ENCODE results near the gene ITGA7. TPM values are rescaled to one million over a fixed set of nuclear protein-coding genes. Genes with fewer than 3 reads are reported as not detected.

Gene ITGA7, protein sequence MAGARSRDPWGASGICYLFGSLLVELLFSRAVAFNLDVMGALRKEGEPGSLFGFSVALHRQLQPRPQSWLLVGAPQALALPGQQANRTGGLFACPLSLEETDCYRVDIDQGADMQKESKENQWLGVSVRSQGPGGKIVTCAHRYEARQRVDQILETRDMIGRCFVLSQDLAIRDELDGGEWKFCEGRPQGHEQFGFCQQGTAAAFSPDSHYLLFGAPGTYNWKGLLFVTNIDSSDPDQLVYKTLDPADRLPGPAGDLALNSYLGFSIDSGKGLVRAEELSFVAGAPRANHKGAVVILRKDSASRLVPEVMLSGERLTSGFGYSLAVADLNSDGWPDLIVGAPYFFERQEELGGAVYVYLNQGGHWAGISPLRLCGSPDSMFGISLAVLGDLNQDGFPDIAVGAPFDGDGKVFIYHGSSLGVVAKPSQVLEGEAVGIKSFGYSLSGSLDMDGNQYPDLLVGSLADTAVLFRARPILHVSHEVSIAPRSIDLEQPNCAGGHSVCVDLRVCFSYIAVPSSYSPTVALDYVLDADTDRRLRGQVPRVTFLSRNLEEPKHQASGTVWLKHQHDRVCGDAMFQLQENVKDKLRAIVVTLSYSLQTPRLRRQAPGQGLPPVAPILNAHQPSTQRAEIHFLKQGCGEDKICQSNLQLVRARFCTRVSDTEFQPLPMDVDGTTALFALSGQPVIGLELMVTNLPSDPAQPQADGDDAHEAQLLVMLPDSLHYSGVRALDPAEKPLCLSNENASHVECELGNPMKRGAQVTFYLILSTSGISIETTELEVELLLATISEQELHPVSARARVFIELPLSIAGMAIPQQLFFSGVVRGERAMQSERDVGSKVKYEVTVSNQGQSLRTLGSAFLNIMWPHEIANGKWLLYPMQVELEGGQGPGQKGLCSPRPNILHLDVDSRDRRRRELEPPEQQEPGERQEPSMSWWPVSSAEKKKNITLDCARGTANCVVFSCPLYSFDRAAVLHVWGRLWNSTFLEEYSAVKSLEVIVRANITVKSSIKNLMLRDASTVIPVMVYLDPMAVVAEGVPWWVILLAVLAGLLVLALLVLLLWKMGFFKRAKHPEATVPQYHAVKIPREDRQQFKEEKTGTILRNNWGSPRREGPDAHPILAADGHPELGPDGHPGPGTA
- polyA plus RNA-seq (13.5 and 17.1 TPM in 2 replicates), polyA minus RNA-seq (6.5 and 6.6 TPM in 2 replicates)

DNA sequence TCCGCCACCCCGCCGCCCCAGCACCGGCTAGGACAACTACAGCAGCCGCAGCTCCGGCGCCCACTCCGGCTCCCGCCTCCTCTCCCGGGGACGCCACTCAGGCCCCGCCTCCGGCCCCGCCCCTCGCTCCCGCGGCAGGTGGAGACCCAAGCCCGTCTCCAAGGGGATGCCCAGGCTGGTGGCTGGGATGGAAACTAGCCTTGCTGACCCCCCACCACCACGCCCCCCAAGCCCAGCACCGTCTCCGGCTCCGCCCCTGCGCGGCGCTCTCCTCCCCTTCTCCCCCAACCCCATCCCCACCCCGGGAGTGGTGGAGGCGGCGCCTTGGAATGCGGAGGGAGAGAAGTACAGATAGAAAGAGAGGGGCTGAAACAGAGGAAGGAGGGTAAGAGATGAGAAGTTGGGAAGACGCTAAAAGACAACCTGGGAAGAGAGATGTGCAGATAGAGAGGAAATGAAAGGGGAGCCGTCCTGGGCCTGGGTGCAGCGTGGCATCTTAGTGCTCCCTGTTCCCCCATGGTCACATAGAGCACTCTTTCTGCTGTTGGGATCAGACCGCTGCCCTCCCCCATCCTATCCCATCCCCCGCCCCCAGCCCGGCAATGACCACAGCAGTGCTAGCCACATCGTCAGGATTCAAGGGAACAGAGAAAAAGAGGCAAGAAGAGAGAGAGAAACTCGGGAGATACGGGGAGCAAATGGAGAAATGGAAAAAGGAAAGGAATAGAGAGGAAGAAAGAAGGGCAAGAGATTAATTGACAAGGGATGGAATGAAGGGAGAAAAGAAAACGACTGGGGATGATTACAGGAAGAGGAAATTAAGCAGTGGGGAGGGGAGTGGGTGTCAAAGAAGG lies at the start of gene ITGA7:
Gene ITGA7, minus strand, starts transcription at position 64 of the 854 bp plus-strand sequence. CDS start 222 bp downstream, outside the sequence.
- TF ChIP-seq POLR2AphosphoS5 (IDR thresholded peaks at IDR 0.05): peak; percentile 22
- TF ChIP-seq EZH2 (IDR thresholded peaks at IDR 0.05; ENCODE audit: borderline replicate concordance, insufficient read depth, low read length, poor library complexity, severe bottlenecking): no peak
- H3K27ac ChIP-seq (ENCODE audit: low read length): no peak within 1 kb of the TSS

DNA sequence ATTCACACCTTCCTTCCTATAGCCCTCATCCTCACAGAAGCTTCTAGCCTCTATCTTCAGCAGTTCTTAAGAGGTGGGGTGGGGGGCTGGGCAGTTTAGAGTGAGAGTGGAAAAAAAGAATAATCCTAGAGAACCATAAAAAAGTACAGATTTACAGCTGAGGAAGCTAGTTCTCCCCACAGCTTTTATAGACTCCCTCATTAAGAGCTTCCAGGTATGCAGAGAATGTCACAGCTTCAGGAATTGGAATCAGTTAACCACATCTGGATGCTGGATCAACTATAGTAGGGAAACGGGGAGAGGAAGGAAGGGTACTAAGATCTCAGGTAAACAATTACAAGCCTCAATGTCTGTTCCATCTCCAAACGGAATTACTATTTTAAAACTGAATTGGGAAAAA lies 47.5 kb upstream of the ITGA7 start:
- Histone ChIP-seq H3K9me2 (ENCODE audit: insufficient read depth, low read length) (no peaks in the 10 kb centered on the region), H3K9me3 (ENCODE audit: low read length) (no peaks in the 10 kb centered on the region), H3K9ac (ENCODE audit: low read length) (no peak overlapping the region), H3K36me3 (ENCODE audit: insufficient read depth, low read length) (peaks cover 16% of the 10 kb centered on the region), H3K27ac (ENCODE audit: low read length) (no peak overlapping the region), H3K4me3 (ENCODE audit: low read length) (no peak overlapping the region), H4K20me1 (ENCODE audit: insufficient read depth) (no peaks in the 10 kb centered on the region), H3K79me2 (replicated peaks; ENCODE audit: insufficient read depth, low read length) (no peaks in the 10 kb centered on the region), H3K27me3 (ENCODE audit: insufficient read depth, low read depth, low read length) (no peaks in the 10 kb centered on the region), H3K4me2 (ENCODE audit: low read length) (no peak overlapping the region), H3F3A (ENCODE audit: insufficient read depth, low read length, poor library complexity, severe bottlenecking) (no peaks in the 10 kb centered on the region), H2AFZ (ENCODE audit: low read depth, low read length) (no peak overlapping the region)
- TF ChIP-seq RAD21 (conservative IDR thresholded peaks at IDR 0.05): no peak
- TF ChIP-seq MXI1 (conservative IDR thresholded peaks at IDR 0.05; ENCODE audit: poor library complexity, severe bottlenecking): no peak
- TF ChIP-seq, protein P1, sequence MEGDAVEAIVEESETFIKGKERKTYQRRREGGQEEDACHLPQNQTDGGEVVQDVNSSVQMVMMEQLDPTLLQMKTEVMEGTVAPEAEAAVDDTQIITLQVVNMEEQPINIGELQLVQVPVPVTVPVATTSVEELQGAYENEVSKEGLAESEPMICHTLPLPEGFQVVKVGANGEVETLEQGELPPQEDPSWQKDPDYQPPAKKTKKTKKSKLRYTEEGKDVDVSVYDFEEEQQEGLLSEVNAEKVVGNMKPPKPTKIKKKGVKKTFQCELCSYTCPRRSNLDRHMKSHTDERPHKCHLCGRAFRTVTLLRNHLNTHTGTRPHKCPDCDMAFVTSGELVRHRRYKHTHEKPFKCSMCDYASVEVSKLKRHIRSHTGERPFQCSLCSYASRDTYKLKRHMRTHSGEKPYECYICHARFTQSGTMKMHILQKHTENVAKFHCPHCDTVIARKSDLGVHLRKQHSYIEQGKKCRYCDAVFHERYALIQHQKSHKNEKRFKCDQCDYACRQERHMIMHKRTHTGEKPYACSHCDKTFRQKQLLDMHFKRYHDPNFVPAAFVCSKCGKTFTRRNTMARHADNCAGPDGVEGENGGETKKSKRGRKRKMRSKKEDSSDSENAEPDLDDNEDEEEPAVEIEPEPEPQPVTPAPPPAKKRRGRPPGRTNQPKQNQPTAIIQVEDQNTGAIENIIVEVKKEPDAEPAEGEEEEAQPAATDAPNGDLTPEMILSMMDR (IDR thresholded peaks at IDR 0.05; ENCODE audit: poor library complexity, severe bottlenecking): no peak
- no peak for TF ChIP-seq POLR2AphosphoS5 (IDR thresholded peaks at IDR 0.05)
- no peak for TF ChIP-seq EP300 (conservative IDR thresholded peaks at IDR 0.05; ENCODE audit: poor library complexity, severe bottlenecking)
- TF ChIP-seq EZH2 (IDR thresholded peaks at IDR 0.05; ENCODE audit: borderline replicate concordance, insufficient read depth, low read length, poor library complexity, severe bottlenecking): no peak
- TF ChIP-seq, protein P2, sequence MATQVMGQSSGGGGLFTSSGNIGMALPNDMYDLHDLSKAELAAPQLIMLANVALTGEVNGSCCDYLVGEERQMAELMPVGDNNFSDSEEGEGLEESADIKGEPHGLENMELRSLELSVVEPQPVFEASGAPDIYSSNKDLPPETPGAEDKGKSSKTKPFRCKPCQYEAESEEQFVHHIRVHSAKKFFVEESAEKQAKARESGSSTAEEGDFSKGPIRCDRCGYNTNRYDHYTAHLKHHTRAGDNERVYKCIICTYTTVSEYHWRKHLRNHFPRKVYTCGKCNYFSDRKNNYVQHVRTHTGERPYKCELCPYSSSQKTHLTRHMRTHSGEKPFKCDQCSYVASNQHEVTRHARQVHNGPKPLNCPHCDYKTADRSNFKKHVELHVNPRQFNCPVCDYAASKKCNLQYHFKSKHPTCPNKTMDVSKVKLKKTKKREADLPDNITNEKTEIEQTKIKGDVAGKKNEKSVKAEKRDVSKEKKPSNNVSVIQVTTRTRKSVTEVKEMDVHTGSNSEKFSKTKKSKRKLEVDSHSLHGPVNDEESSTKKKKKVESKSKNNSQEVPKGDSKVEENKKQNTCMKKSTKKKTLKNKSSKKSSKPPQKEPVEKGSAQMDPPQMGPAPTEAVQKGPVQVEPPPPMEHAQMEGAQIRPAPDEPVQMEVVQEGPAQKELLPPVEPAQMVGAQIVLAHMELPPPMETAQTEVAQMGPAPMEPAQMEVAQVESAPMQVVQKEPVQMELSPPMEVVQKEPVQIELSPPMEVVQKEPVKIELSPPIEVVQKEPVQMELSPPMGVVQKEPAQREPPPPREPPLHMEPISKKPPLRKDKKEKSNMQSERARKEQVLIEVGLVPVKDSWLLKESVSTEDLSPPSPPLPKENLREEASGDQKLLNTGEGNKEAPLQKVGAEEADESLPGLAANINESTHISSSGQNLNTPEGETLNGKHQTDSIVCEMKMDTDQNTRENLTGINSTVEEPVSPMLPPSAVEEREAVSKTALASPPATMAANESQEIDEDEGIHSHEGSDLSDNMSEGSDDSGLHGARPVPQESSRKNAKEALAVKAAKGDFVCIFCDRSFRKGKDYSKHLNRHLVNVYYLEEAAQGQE (IDR thresholded peaks at IDR 0.05; ENCODE audit: borderline replicate concordance): no peak

More for the DNA sequence above, at the start of gene ITGA7:
- peak within 1 kb of the TSS; percentile 57 for H3K4me2 ChIP-seq (ENCODE audit: low read length)
- H3K9ac ChIP-seq (ENCODE audit: low read length): peak within 1 kb of the TSS; percentile 56
- no peaks in the 10 kb centered on the region for H3K9me2 ChIP-seq (ENCODE audit: insufficient read depth, low read length)
- H3K79me2 ChIP-seq (replicated peaks; ENCODE audit: insufficient read depth, low read length): no peaks in the 10 kb centered on the region
- H4K20me1 ChIP-seq (ENCODE audit: insufficient read depth): no peaks in the 10 kb centered on the region
- no peaks in the 10 kb centered on the region for H3F3A ChIP-seq (ENCODE audit: insufficient read depth, low read length, poor library complexity, severe bottlenecking)
- peaks cover 10% of the 10 kb centered on the region for H3K27me3 ChIP-seq (ENCODE audit: insufficient read depth, low read depth, low read length)
- H3K4me3 ChIP-seq (ENCODE audit: low read length): peak within 1 kb of the TSS; percentile 82
- H3K9me3 ChIP-seq (ENCODE audit: low read length): no peaks in the 10 kb centered on the region
- peak within 1 kb of the TSS; percentile 65 for H2AFZ ChIP-seq (ENCODE audit: low read depth, low read length)
- no peaks in the 10 kb centered on the region for H3K36me3 ChIP-seq (ENCODE audit: insufficient read depth, low read length)

Measured in neural cell (in vitro differentiated cells).